GM12875 (cell line): ENCODE results near the gene OXNAD1.

ENCODE experiments used
- H3K4me3 ChIP-seq: one replicate; pipeline ENCODE4 v1.5.1; 2011; ENCODE audit warnings: low read depth, low read length, control low read depth
- TF ChIP-seq, protein P1 (sequence below): IDR thresholded peaks from 2 replicates; pipeline ENCODE4 v1.5.1; 2011; ENCODE audit warnings: low read depth, mild to moderate bottlenecking, control low read depth, inconsistent platforms, low read length, moderate library complexity, borderline replicate concordance; ENCODE audit not compliant: insufficient read depth

OXNAD1 gene

DNA sequence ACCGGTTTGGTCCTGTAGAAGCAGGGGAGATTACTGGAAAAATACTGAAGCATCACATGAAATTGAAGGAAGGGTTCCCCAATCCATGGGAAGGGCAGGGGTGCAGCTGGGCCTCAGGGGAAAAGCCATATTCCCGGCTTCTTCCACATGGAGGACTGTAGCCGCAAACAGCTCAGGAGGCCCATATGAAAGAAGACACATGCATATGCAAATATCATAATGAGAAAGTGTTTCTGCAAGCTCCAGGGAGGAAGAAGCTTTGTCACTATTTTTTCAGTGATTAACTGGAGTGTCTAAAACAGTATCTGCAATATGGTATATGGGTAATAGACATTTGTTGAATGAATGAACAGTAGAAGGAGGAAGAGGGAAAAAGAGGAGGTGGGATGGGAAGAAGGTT, 19.4 kb upstream of the OXNAD1 start:
- H3K4me3 ChIP-seq, result no peak overlapping the region
- TF ChIP-seq, protein P1, sequence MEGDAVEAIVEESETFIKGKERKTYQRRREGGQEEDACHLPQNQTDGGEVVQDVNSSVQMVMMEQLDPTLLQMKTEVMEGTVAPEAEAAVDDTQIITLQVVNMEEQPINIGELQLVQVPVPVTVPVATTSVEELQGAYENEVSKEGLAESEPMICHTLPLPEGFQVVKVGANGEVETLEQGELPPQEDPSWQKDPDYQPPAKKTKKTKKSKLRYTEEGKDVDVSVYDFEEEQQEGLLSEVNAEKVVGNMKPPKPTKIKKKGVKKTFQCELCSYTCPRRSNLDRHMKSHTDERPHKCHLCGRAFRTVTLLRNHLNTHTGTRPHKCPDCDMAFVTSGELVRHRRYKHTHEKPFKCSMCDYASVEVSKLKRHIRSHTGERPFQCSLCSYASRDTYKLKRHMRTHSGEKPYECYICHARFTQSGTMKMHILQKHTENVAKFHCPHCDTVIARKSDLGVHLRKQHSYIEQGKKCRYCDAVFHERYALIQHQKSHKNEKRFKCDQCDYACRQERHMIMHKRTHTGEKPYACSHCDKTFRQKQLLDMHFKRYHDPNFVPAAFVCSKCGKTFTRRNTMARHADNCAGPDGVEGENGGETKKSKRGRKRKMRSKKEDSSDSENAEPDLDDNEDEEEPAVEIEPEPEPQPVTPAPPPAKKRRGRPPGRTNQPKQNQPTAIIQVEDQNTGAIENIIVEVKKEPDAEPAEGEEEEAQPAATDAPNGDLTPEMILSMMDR, result no peak

DNA sequence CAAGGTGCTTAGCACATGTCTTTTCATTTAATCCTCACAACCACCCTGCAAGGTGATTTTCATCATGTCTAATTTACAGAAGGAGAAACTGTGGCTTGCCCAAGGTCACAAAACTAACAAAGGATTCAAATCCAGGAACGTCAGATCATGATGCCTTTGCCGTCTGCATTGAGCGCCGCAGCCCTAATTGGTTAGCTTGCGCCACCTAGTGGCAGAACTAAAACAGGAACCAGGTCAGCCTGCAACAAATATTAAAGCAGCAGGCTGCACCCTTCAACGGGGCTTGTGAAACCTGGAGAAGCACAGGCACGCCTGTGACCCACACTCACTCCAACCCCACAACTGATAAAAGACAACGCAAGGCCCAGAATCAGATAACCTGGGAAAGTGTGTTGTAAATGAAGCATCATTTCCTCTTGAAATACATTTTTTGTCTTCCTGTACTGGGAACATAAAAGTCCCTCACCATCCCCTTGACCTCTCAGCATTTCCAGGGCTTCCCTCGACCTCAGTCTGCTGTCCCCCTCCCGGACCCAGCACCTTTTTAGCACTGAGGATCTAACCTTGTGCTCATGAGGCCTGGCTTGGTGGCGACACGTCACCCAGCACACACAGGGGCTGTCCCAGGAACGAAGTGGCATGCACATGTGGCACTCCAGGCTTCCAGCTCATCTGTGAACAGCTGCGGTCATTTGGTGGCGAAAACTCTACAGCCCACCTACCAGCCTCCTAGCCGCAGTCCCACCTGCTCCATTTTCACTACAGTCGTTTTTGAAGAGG, 17.5 kb upstream of the OXNAD1 start:
- TF ChIP-seq, protein P1, result peak; percentile 83
- no peak overlapping the region for H3K4me3 ChIP-seq

DNA sequence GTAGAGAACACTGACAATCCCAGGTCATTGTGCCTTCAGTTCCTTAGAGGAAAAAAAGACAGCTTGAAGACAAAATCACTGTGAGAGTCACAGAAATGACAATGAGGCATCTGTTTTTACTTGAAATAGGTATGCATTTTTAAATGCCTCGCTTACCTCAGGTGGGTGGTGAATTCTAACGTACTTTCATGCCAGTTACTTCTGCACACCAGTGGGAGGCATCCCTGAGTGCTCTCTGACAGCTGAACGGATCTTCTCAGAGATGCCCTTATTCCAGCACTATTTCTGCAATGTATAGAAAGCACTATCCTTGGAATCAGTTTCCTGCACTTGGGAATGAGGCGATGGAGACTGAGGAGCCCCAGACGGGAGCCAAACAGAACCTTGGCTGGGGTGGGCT, 16.5 kb upstream of the OXNAD1 start:
- TF ChIP-seq, protein P1, result no peak
- H3K4me3 ChIP-seq, result no peak overlapping the region

DNA sequence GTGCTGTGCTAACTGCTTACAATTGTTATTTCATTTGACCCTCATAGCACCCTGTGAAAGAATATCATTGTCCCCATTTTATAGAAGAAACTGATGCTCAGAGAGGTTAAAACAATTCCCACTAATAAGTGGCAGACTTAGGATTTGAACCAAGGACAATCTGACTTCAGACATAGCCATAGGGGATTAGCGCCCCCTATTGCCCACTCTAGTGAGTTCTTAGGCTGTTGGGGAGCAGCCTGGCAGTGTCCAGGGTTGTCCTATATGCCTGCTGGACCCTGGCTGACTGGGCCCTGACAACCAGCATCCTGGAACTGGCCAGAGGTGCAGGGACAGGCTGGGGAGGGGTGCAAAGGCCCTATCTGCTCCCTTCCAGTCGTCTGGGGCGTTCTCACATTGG, 15.7 kb upstream of the OXNAD1 start:
- TF ChIP-seq, protein P1, result peak; percentile 59; the same call in 1 of the 2 replicates
- no peak overlapping the region for H3K4me3 ChIP-seq

DNA sequence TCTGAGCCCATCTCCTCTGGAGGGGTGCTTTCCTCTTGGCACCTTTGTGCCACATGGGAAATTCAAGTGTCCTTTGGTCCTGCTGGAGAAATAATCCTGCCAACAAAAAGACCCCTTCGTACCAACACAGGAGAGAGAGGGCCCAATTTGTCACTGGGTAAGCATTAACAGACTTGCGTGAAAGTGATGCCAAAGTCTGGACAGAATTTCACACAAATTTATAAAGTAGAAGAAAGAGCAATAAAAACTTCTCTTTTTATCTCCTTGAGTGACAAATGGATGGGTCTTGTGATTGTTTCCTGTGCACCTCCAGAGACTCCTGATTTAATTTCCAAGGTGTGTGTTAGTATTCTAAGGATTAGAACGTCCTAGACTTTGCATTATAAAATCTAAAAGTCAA, 15.1 kb upstream of the OXNAD1 start:
- TF ChIP-seq, protein P1, result no peak
- H3K4me3 ChIP-seq, result no peak overlapping the region

DNA sequence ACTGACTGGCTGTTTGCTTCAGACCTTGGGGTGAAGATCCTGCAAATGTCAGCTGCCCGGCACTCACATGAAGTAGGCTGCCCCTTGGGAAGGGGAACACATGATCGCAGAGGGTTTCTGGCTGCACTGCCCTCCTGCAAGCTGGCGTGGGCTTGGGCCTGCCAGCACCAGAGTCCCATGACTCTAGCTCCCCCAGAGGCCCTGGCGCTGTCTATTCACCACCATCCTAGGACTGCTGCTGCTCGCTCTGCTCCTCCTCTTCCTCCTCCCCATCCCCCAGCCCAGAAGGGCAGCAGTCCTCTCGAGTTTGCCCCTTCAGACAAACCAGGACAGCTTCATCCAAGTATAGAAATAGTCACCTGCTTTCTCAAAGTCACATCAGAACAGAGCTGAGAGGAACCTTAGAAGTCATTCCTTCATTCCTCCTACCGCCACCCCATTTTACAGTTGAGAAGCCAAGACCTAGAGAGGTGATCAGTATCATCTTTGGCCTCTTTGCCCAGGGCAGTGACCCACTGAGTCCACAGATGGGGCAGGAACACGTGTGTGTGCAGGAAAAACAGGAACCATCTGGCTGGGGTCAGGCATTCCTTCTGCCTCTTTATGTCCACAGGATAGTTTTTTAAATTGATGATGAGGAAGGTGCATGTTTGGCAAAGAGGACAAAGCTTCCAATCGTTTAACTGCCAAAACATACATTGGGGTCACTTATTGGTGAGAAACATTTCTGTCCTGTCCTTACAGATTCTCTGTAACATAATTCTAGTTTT, 13.5 kb upstream of the OXNAD1 start:
- H3K4me3 ChIP-seq, result no peak overlapping the region
- TF ChIP-seq, protein P1, result no peak
